Liver (tissue), 3 donors: ENCODE results near the gene SLC35B1.

Experiments
- ATF3 ChIP-seq: IDR thresholded peaks from 2 replicates; pipeline ENCODE4 v1.6.1; 2016; ENCODE audit warnings: antibody characterized with exemption
- CTCF ChIP-seq: fragments of 150-350 bp; IDR thresholded peaks from 2 replicates; pipeline ENCODE4 v1.5.1; 2017; ENCODE audit warnings: improper control_type of control experiment, low read depth, low read length; ENCODE audit not compliant: missing input control
- EGR1 ChIP-seq, 2 donors: IDR thresholded peaks; 2 replicates each; pipeline ENCODE4 v1.6.1; 2016 to 2018; ENCODE audit warnings: antibody characterized with exemption in 2 of 2, low read depth in 2 of 2
- FOXA1 ChIP-seq: IDR thresholded peaks from 2 replicates; pipeline ENCODE4 v1.6.1; 2016; ENCODE audit warnings: antibody characterized with exemption
- GABPA ChIP-seq, 2 donors: IDR thresholded peaks in 1 of 2; conservative IDR thresholded peaks in 1 of 2; 2 replicates each; pipeline ENCODE4 v1.6.1; 2016; ENCODE audit warnings: antibody characterized with exemption in 2 of 2, mild to moderate bottlenecking in 1 of 2, moderate library complexity in 1 of 2
- JUND ChIP-seq, 2 donors: IDR thresholded peaks; 2 replicates each; pipeline ENCODE4 v1.6.1; 2016; ENCODE audit warnings: antibody characterized with exemption in 2 of 2
- MAX ChIP-seq: IDR thresholded peaks from 2 replicates; pipeline ENCODE4 v1.6.1; 2016; ENCODE audit warnings: antibody characterized with exemption
- RAD21 ChIP-seq, 2 donors: IDR thresholded peaks; 2 replicates each; pipeline ENCODE4 v1.6.1; 2016; ENCODE audit warnings: antibody characterized with exemption in 2 of 2, mild to moderate bottlenecking in 2 of 2
- REST ChIP-seq: IDR thresholded peaks from 2 replicates; pipeline ENCODE4 v1.6.1; 2016; ENCODE audit warnings: antibody characterized with exemption, mild to moderate bottlenecking
- SP1 ChIP-seq: IDR thresholded peaks from 2 replicates; pipeline ENCODE4 v1.6.1; 2018; ENCODE audit warnings: antibody characterized with exemption, mild to moderate bottlenecking
- TAF1 ChIP-seq: conservative IDR thresholded peaks from 2 replicates; pipeline ENCODE4 v1.6.1; 2016; ENCODE audit warnings: antibody characterized with exemption, mild to moderate bottlenecking
- ZBTB33 ChIP-seq: IDR thresholded peaks from 2 replicates; pipeline ENCODE4 v1.6.1; 2016; ENCODE audit warnings: antibody characterized with exemption
- donor health status: healthy.
- donor health status: healthy.

- TF ChIP-seq CTCF (no peak), SP1 (peak; percentile 35), MAX (peak; percentile 95), EGR1 (IDR thresholded peaks at IDR 0.05; ENCODE audit: low read depth in 2 of 2) (no peak), GABPA (IDR thresholded peaks at IDR 0.05 in 1 of 2, conservative IDR thresholded peaks at IDR 0.05 in 1 of 2) (peak; percentile 35 to 64), RAD21 (IDR thresholded peaks at IDR 0.05) (peak in 1 of 2 donors; percentile 5), TAF1 (no peak), JUND (IDR thresholded peaks at IDR 0.05) (no peak), REST (no peak), ZBTB33 (no peak), ATF3 (no peak), FOXA1 (no peak)
Observed at GRCh38 chr17:49687878-49688491, 19.8 kb downstream of the SLC35B1 start.
